Hematopoietic multipotent progenitor cell treated with erythropoietin and hydrocortisone succinate and interleukin-3 and kit ligand, for 4 days (in vitro differentiated cells): ENCODE measurements around the gene TIMP2.

ENCODE experiments used
- DNase-seq: peaks from one replicate; pipeline ENCODE4 v3.0.0-alpha.2; 2015

TIMP2 gene

GRCh38 chr17:78804777-78805176 lies 120.4 kb downstream of the TIMP2 start:
- DNase-seq = no peak

- no peak for DNase-seq
Measured at GRCh38 chr17:78803186-78803845, 121.9 kb downstream of the TIMP2 start.
